A549 (cell line): ENCODE results near the gene HIC1. TPM values are rescaled to one million over a fixed set of nuclear protein-coding genes. Genes with fewer than 3 reads are reported as not detected.

Experiments
- ATAC-seq, 2 experiments: fragments of 200-7000 bp in 1 of 2; fragments of >200 bp in 1 of 2; cut with Nextera tagmentation in 1 of 2; cut with Tn5 transposase in 1 of 2; 3 replicates each; pipeline versions ENCODE4 v1.8.0 to v1.9.1; 2018 to 2020; ENCODE audit warnings: mild to moderate bottlenecking in 1 of 2, moderate library complexity in 1 of 2
- CTCF ChIA-PET: fragments of 300-600 bp; sonication (Branson Sonifier 250); formaldehyde crosslinking; extraction: SDS; loops from one replicate; lab custom pipeline; 2021; ENCODE audit warnings: antibody characterized with exemption, inconsistent platforms; lab: Yijun Ruan, JAX
- POLR2A ChIA-PET: fragments of 350-600 bp; formaldehyde crosslinking; extraction: SDS; loops from one replicate; lab custom pipeline; 2021; ENCODE audit warnings: antibody characterized with exemption, inconsistent platforms; lab: Yijun Ruan, JAX
- DNase-seq, 2 experiments: peaks; one replicate each; pipeline versions ENCODE4 v3.0.0 to v3.0.0-alpha.2; 2011 to 2016; ENCODE audit warnings: low read depth in 1 of 2, low spot score in 1 of 2
- FAIRE-seq: peaks from 2 replicates; lab custom pipeline; 2011; peaks lifted over from hg19 to GRCh38; lab: Jason Lieb, UNC
- H3K27ac ChIP-seq, 2 experiments: fragments of >200 bp; sonication (Bioruptor Twin); formaldehyde crosslinking; 3 replicates each; pipeline ENCODE4 v1.5.1; 2016 to 2017
- H3K4me1 ChIP-seq: fragments of >200 bp; sonication (Bioruptor Twin); formaldehyde crosslinking; 3 replicates; pipeline ENCODE4 v1.6.1; 2016
- H3K4me2 ChIP-seq: fragments of >200 bp; sonication (Bioruptor Twin); formaldehyde crosslinking; 3 replicates; pipeline ENCODE4 v1.6.1; 2016
- H3K4me3 ChIP-seq: fragments of >200 bp; sonication (Bioruptor Twin); formaldehyde crosslinking; 3 replicates; pipeline ENCODE4 v1.5.1; 2016
- H3K9me3 ChIP-seq: fragments of >200 bp; sonication (Bioruptor Twin); formaldehyde crosslinking; 3 replicates; pipeline ENCODE4 v1.6.1; 2016
- CHD4 ChIP-seq: fragments of 200-600 bp; sonication (generic); IDR thresholded peaks from 2 replicates; pipeline ENCODE4 v1.6.1; 2016; ENCODE audit warnings: antibody characterized with exemption, mild to moderate bottlenecking, borderline replicate concordance
- EHMT2 ChIP-seq: fragments of 200-600 bp; sonication (generic); IDR thresholded peaks from 2 replicates; pipeline ENCODE4 v1.6.1; 2016; ENCODE audit warnings: antibody characterized with exemption, low read depth, mild to moderate bottlenecking, moderate library complexity
- HDAC2 ChIP-seq: fragments of 200-600 bp; sonication (generic); IDR thresholded peaks from 2 replicates; pipeline ENCODE4 v1.6.1; 2016
- KDM5A ChIP-seq: fragments of 200-600 bp; sonication (generic); IDR thresholded peaks from 2 replicates; pipeline ENCODE4 v1.6.1; 2016; ENCODE audit warnings: antibody characterized with exemption, mild to moderate bottlenecking
- MAZ ChIP-seq: fragments of 150-350 bp; IDR thresholded peaks from 2 replicates; pipeline ENCODE4 v1.6.1; 2014; ENCODE audit warnings: antibody characterized with exemption, low read depth, low read length, borderline replicate concordance
- MYC ChIP-seq: IDR thresholded peaks from 2 replicates; pipeline ENCODE4 v1.6.1; 2012; ENCODE audit warnings: mild to moderate bottlenecking, inconsistent platforms, low read length, improper control_type of control experiment, borderline replicate concordance
- NFE2L2 ChIP-seq: fragments of 150-350 bp; conservative IDR thresholded peaks from 2 replicates; pipeline ENCODE4 v1.6.1; 2014; ENCODE audit warnings: low read length
- NPAS2 ChIP-seq: fragments of 250-450 bp; sonication (Bioruptor Pico); IDR thresholded peaks from 2 replicates; pipeline ENCODE4 v1.8.0; 2022; ENCODE audit warnings: mild to moderate bottlenecking, moderate library complexity, borderline replicate concordance
- RARB ChIP-seq: fragments of 250-450 bp; sonication (Bioruptor Pico); IDR thresholded peaks from 2 replicates; pipeline ENCODE4 v1.8.0; 2021; ENCODE audit warnings: mild to moderate bottlenecking, moderate library complexity
- TFCP2L1 ChIP-seq: fragments of 250-450 bp; sonication (Bioruptor Pico); IDR thresholded peaks from 2 replicates; pipeline ENCODE4 v1.5.0; 2021; ENCODE audit warnings: mild to moderate bottlenecking
- ZC3H11A ChIP-seq: fragments of 450-650 bp; IDR thresholded peaks from 2 replicates; pipeline ENCODE4 v1.6.1; 2014; ENCODE audit warnings: antibody characterized with exemption, mild to moderate bottlenecking
- WGBS: methylation state at CpG from one replicate; pipeline ENCODE4 v1.1.6; 2017; ENCODE audit errors: missing lambda C conversion rate; 5-methylcytosine and 5-hydroxymethylcytosine counted together
- polyA plus RNA-seq, 4 experiments: library from polyadenylated mRNA; depleted of rRNA in 3 of 4; stranded (reverse); fragments of >200 nt; fragmentation: RNase III in 1 of 4; extraction: RNeasy Plus Mini Kit Qiagen cat#74134 plus additional on column Dnase treatment in 1 of 4; gene quantifications; 2 replicates in 3 of 4; 3 replicates in 1 of 4; pipeline ENCODE4 v1.2.3, GENCODE V29; 2011 to 2017
- TF ChIP-seq, protein P1 (sequence below): IDR thresholded peaks from 2 replicates; pipeline ENCODE4 v1.6.1; 2012
- TF ChIP-seq, protein P2 (sequence below): fragments of 200-600 bp; sonication (generic); IDR thresholded peaks from 2 replicates; pipeline ENCODE4 v1.6.1; 2016; ENCODE audit warnings: antibody characterized with exemption, mild to moderate bottlenecking, moderate library complexity
- TF ChIP-seq, protein P3 (sequence below): fragments of 150-350 bp; IDR thresholded peaks from 2 replicates; pipeline ENCODE4 v1.6.1; 2014; ENCODE audit warnings: low read depth, mild to moderate bottlenecking, low read length
- TF ChIP-seq, protein P4 (sequence below): fragments of 250-450 bp; sonication (Bioruptor Pico); IDR thresholded peaks from 2 replicates; pipeline ENCODE4 v1.5.0; 2020; ENCODE audit warnings: low read depth, mild to moderate bottlenecking, moderate library complexity

The HIC1 gene
- polyA plus RNA-seq, 2 of the 4 experiments (the other 2 are of a cell fraction) = 0.13 to 1.3 TPM

DNA sequence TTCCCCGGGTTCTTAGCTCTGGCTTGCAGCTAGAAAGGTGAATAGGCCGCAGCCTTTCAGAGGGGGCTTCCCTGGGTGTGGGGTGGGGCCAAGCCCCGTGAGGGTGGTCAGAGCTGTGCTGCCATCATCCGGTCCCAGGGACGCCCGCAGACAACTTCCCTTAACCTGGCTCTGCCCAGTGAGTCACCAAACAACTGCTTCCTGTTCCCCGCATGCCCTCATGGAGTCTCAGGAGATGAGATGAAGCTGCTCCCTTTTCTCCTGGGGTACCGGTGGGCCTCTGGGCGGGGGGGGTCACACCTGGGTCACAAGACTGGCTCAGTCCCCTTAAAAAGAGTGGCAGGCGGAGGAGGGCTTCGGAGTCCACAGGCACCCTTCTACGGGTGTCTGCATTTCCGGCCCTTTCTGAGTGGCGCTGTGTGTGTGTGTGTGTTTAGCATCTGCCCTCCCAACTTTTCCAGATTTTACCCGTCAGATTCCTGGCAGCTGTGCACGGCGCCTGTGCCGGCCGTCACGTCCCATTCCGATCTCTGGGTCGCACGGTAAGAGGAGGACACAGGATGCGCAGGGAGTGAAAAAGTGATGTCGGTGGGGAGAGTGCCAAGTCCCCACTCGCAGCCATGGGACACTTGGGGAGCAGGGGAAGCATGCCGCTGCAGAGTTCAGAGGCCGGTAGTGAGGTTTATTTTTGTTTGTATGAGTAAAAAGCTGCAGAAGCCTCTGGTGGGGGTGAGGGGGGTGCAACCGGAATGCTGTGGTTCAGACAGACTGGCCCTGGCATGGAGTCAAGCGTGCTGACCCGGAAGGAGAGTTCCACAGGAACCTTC lies 16.8 kb downstream of the HIC1 start:
- Histone ChIP-seq H3K9me3 (no peaks in the 10 kb centered on the region), H3K4me3 (no peak overlapping the region), H3K27ac (no peak overlapping the region), H3K4me2 (no peak overlapping the region), H3K4me1 (peaks cover 3% of the 10 kb centered on the region; the same call in 1 of the 3 replicates)
- WGBS = 91% methylated on average over 31 of the region's 31 CpGs
- ATAC-seq = no peak
- no peak for FAIRE-seq
- CTCF ChIA-PET = interaction anchor here (0.6 to 16.6 kb wide), 9 partner anchors 15 to 206 kb away, joined by 3 to 217 read pairs (median 5); partner anchors contain the start of gene HIC1
- TF ChIP-seq CHD4 = no peak
- TF ChIP-seq, protein P1, sequence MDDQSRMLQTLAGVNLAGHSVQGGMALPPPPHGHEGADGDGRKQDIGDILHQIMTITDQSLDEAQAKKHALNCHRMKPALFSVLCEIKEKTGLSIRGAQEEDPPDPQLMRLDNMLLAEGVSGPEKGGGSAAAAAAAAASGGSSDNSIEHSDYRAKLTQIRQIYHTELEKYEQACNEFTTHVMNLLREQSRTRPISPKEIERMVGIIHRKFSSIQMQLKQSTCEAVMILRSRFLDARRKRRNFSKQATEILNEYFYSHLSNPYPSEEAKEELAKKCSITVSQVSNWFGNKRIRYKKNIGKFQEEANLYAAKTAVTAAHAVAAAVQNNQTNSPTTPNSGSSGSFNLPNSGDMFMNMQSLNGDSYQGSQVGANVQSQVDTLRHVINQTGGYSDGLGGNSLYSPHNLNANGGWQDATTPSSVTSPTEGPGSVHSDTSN = no peak
- POLR2A ChIA-PET = no interaction called here
- no peak for DNase-seq

DNA sequence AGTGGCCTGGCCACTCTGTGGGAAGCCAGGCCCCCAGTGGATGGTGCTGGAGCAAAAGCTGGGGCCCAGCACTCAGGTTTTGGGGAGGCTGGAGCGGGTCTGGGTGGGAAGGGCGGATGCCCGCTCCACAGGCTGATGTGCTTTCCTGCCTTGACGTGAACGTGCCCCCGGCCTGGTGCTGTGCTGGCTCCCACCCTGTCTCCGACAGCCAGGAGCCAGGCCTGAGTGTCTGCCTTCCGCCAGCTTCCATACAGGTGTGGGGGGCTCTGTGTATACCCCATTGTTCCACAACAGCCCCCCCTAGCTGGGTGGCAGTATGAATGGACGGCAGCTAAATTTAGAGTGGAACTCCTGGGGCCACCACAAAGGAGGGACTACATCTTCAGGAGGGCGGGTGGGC lies 20.0 kb downstream of the HIC1 start:
- Histone ChIP-seq H3K4me3 (no peak overlapping the region), H3K27ac (no peak overlapping the region), H3K4me1 (peaks cover 3% of the 10 kb centered on the region; the same call in 1 of the 3 replicates), H3K4me2 (no peak overlapping the region), H3K9me3 (no peaks in the 10 kb centered on the region)
- POLR2A ChIA-PET = no interaction called here
- DNase-seq (no peak), FAIRE-seq (no peak), ATAC-seq (no peak)
- no peak for TF ChIP-seq RARB (CRISPR knock-in tag)
- no peak for TF ChIP-seq NFE2L2
- TF ChIP-seq KDM5A = no peak
- no peak for TF ChIP-seq TFCP2L1 (CRISPR knock-in tag)
- TF ChIP-seq, protein P2, sequence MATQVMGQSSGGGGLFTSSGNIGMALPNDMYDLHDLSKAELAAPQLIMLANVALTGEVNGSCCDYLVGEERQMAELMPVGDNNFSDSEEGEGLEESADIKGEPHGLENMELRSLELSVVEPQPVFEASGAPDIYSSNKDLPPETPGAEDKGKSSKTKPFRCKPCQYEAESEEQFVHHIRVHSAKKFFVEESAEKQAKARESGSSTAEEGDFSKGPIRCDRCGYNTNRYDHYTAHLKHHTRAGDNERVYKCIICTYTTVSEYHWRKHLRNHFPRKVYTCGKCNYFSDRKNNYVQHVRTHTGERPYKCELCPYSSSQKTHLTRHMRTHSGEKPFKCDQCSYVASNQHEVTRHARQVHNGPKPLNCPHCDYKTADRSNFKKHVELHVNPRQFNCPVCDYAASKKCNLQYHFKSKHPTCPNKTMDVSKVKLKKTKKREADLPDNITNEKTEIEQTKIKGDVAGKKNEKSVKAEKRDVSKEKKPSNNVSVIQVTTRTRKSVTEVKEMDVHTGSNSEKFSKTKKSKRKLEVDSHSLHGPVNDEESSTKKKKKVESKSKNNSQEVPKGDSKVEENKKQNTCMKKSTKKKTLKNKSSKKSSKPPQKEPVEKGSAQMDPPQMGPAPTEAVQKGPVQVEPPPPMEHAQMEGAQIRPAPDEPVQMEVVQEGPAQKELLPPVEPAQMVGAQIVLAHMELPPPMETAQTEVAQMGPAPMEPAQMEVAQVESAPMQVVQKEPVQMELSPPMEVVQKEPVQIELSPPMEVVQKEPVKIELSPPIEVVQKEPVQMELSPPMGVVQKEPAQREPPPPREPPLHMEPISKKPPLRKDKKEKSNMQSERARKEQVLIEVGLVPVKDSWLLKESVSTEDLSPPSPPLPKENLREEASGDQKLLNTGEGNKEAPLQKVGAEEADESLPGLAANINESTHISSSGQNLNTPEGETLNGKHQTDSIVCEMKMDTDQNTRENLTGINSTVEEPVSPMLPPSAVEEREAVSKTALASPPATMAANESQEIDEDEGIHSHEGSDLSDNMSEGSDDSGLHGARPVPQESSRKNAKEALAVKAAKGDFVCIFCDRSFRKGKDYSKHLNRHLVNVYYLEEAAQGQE = no peak
- no peak for TF ChIP-seq MAZ
- TF ChIP-seq ZC3H11A = no peak
- no peak for TF ChIP-seq HDAC2
- TF ChIP-seq, protein P3, sequence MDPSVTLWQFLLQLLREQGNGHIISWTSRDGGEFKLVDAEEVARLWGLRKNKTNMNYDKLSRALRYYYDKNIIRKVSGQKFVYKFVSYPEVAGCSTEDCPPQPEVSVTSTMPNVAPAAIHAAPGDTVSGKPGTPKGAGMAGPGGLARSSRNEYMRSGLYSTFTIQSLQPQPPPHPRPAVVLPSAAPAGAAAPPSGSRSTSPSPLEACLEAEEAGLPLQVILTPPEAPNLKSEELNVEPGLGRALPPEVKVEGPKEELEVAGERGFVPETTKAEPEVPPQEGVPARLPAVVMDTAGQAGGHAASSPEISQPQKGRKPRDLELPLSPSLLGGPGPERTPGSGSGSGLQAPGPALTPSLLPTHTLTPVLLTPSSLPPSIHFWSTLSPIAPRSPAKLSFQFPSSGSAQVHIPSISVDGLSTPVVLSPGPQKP = no peak
- TF ChIP-seq, protein P4, sequence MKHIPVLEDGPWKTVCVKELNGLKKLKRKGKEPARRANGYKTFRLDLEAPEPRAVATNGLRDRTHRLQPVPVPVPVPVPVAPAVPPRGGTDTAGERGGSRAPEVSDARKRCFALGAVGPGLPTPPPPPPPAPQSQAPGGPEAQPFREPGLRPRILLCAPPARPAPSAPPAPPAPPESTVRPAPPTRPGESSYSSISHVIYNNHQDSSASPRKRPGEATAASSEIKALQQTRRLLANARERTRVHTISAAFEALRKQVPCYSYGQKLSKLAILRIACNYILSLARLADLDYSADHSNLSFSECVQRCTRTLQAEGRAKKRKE (CRISPR knock-in tag) = no peak
- TF ChIP-seq EHMT2 = no peak
- no peak for TF ChIP-seq NPAS2 (CRISPR knock-in tag)
- no peak for TF ChIP-seq MYC
- 87% methylated on average over 10 of the region's 10 CpGs for WGBS
- CTCF ChIA-PET = interaction anchor here (0.6 to 16.6 kb wide), 5 partner anchors 10 to 170 kb away, joined by 4 to 217 read pairs (median 8); partner anchors contain the start of gene HIC1
